Keratinocyte (primary cell): Measurements from ENCODE around the gene RGS3. TPM values are rescaled to one million over a fixed set of nuclear protein-coding genes. Genes with fewer than 3 reads are reported as not detected.

Experiments used
- DNase-seq: peaks from one replicate; pipeline ENCODE4 v3.0.0-alpha.2; 2011; ENCODE audit warnings: low read depth, missing footprints, low spot score
- FAIRE-seq: peaks from 2 replicates; lab custom pipeline; 2011; peaks lifted over from hg19 to GRCh38; lab: Jason Lieb, UNC
- H2AFZ ChIP-seq: 2 replicates; pipeline ENCODE4 v1.6.0; 2012; ENCODE audit warnings: low read length, control low read depth, inconsistent platforms; ENCODE audit not compliant: control insufficient read depth
- H3K27ac ChIP-seq: 2 replicates; pipeline ENCODE4 v1.5.1; 2011; ENCODE audit warnings: low read length; ENCODE audit not compliant: control insufficient read depth, insufficient read depth
- H3K27me3 ChIP-seq: 3 replicates; pipeline ENCODE4 v1.6.0; 2011; ENCODE audit warnings: low read length; ENCODE audit not compliant: control insufficient read depth, insufficient read depth; ENCODE audit errors: extremely low read depth
- H3K36me3 ChIP-seq, 2 experiments: 2 replicates in 1 of 2; 3 replicates in 1 of 2; pipeline ENCODE4 v1.5.1; 2011; ENCODE audit warnings: low read length in 2 of 2, mild to moderate bottlenecking in 1 of 2; ENCODE audit not compliant: control insufficient read depth in 2 of 2, insufficient read depth in 2 of 2; ENCODE audit errors: extremely low read depth in 1 of 2
- H3K4me1 ChIP-seq: 3 replicates; pipeline ENCODE4 v1.5.1; 2011; ENCODE audit warnings: low read length; ENCODE audit not compliant: control insufficient read depth, insufficient read depth; ENCODE audit errors: extremely low read depth
- H3K4me2 ChIP-seq: 3 replicates; pipeline ENCODE4 v1.6.0; 2011; ENCODE audit warnings: low read depth, low read length; ENCODE audit not compliant: control insufficient read depth, insufficient read depth; ENCODE audit errors: extremely low read depth
- H3K4me3 ChIP-seq, 3 experiments: fragments of 200-600 bp in 1 of 3; sonication (generic) in 1 of 3; 2 replicates in 2 of 3; 3 replicates in 1 of 3; pipeline ENCODE4 v1.5.1; 2011 to 2016; ENCODE audit warnings: low read length in 3 of 3, mild to moderate bottlenecking in 3 of 3, control low read depth in 2 of 3, inconsistent platforms in 1 of 3, low read depth in 1 of 3, mixed read lengths in 1 of 3, mixed run types in 1 of 3, moderate library complexity in 1 of 3; ENCODE audit not compliant: control insufficient read depth in 2 of 3, insufficient read depth in 2 of 3; ENCODE audit errors: extremely low read depth in 1 of 3
- H3K79me2 ChIP-seq: 2 replicates; pipeline ENCODE4 v1.6.0; 2012; ENCODE audit warnings: low read length; ENCODE audit not compliant: control insufficient read depth, insufficient read depth
- H3K9ac ChIP-seq: 3 replicates; pipeline ENCODE4 v1.6.0; 2011; ENCODE audit warnings: low read length; ENCODE audit not compliant: control insufficient read depth, insufficient read depth; ENCODE audit errors: extremely low read depth
- H3K9me1 ChIP-seq: 3 replicates; pipeline ENCODE4 v1.6.0; 2011; ENCODE audit warnings: low read length; ENCODE audit not compliant: control insufficient read depth, insufficient read depth; ENCODE audit errors: extremely low read depth
- H3K9me3 ChIP-seq: 2 replicates; pipeline ENCODE4 v1.5.1; 2012; ENCODE audit warnings: low read depth, low read length; ENCODE audit not compliant: control insufficient read depth
- H4K20me1 ChIP-seq: 3 replicates; pipeline ENCODE4 v1.6.0; 2011; ENCODE audit warnings: low read length; ENCODE audit not compliant: control insufficient read depth, insufficient read depth; ENCODE audit errors: extremely low read depth
- EZH2 ChIP-seq: IDR thresholded peaks from one replicate; pipeline ENCODE4 v1.6.1; 2012; ENCODE audit warnings: inconsistent platforms, mild to moderate bottlenecking, low read length, moderate library complexity
- dilution Hi-C: fragments of 300-500 bp; cut with MboI; formaldehyde crosslinking; loops from one replicate; pipeline ENCODE4 v1.7.0; 2020; ENCODE audit warnings: low sequenced_read_pairs; ENCODE audit not compliant: extremely low pct_ligation_motif_present
- polyA plus RNA-seq, 5 experiments: library from polyadenylated mRNA; depleted of rRNA in 3 of 5; stranded (reverse) in 3 of 5; stranded (forward) in 1 of 5; unstranded in 1 of 5; fragments of >200 nt; gene quantifications; 1 replicate in 1 of 5; 2 replicates in 3 of 5; 3 replicates in 1 of 5; pipeline versions ENCODE4 v1.2.1 to v1.2.3, GENCODE V29; 2011 to 2012; ENCODE audit warnings: missing spikeins in 2 of 5, low read depth in 1 of 5, low replicate concordance in 1 of 5
- TF ChIP-seq, protein P1 (sequence below), 3 experiments: IDR thresholded peaks in 1 of 3; conservative IDR thresholded peaks in 1 of 3; optimal IDR thresholded peaks in 1 of 3; 2 replicates in 2 of 3; 3 replicates in 1 of 3; pipeline versions ENCODE3 to v1.5.1; 2011; ENCODE audit warnings: low read length in 3 of 3, mild to moderate bottlenecking in 3 of 3, moderate library complexity in 2 of 3, control low read depth in 1 of 3, inconsistent platforms in 1 of 3; ENCODE audit not compliant: insufficient read depth in 2 of 3; ENCODE audit errors: extremely low read depth in 1 of 3

RGS3 gene
- polyA plus RNA-seq, 1 donor (not counting 4 experiments of a cell fraction or from before 2014, with no cell fraction given), result 19.6 TPM

GRCh38 chr9:113611461-113612215 is 148.1 kb downstream of the RGS3 start:
- Histone ChIP-seq H3K79me2 (no peaks in the 10 kb centered on the region), H3K36me3 (no peaks in the 10 kb centered on the region), H3K27ac (no peak overlapping the region), H3K9me3 (no peaks in the 10 kb centered on the region), H3K4me3 (no peak overlapping the region), H3K9me1 (no peaks in the 10 kb centered on the region), H2AFZ (no peak overlapping the region), H3K4me1 (no peaks in the 10 kb centered on the region), H3K27me3 (no peaks in the 10 kb centered on the region), H3K4me2 (no peak overlapping the region), H4K20me1 (no peaks in the 10 kb centered on the region), H3K9ac (no peak overlapping the region)
- FAIRE-seq (no peak), DNase-seq (no peak)
- TF ChIP-seq, protein P1, sequence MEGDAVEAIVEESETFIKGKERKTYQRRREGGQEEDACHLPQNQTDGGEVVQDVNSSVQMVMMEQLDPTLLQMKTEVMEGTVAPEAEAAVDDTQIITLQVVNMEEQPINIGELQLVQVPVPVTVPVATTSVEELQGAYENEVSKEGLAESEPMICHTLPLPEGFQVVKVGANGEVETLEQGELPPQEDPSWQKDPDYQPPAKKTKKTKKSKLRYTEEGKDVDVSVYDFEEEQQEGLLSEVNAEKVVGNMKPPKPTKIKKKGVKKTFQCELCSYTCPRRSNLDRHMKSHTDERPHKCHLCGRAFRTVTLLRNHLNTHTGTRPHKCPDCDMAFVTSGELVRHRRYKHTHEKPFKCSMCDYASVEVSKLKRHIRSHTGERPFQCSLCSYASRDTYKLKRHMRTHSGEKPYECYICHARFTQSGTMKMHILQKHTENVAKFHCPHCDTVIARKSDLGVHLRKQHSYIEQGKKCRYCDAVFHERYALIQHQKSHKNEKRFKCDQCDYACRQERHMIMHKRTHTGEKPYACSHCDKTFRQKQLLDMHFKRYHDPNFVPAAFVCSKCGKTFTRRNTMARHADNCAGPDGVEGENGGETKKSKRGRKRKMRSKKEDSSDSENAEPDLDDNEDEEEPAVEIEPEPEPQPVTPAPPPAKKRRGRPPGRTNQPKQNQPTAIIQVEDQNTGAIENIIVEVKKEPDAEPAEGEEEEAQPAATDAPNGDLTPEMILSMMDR (optimal IDR thresholded peaks at IDR 0.05 in 1 of 3, IDR thresholded peaks at IDR 0.05 in 1 of 3, conservative IDR thresholded peaks at IDR 0.05 in 1 of 3; ENCODE audit: extremely low read depth in 1 of 3, insufficient read depth in 2 of 3, low read length in 3 of 3), result no peak
- no peak for TF ChIP-seq EZH2
- dilution Hi-C loops, result no loop called here

- FAIRE-seq (no peak), DNase-seq (no peak)
- Histone ChIP-seq H3K79me2 (no peaks in the 10 kb centered on the region), H3K4me2 (no peak overlapping the region), H3K4me1 (peaks cover under 1% of the 10 kb centered on the region), H3K9me1 (no peaks in the 10 kb centered on the region), H3K36me3 (no peaks in the 10 kb centered on the region), H3K9me3 (no peaks in the 10 kb centered on the region), H2AFZ (no peak overlapping the region), H3K4me3 (no peak overlapping the region), H3K27ac (no peak overlapping the region), H3K27me3 (no peaks in the 10 kb centered on the region), H3K9ac (no peak overlapping the region), H4K20me1 (no peaks in the 10 kb centered on the region)
- dilution Hi-C loops, result no loop called here
- no peak for TF ChIP-seq EZH2
- TF ChIP-seq, protein P1 (optimal IDR thresholded peaks at IDR 0.05 in 1 of 3, IDR thresholded peaks at IDR 0.05 in 1 of 3, conservative IDR thresholded peaks at IDR 0.05 in 1 of 3; ENCODE audit: extremely low read depth in 1 of 3, insufficient read depth in 2 of 3, low read length in 3 of 3), result no peak
Observed at GRCh38 chr9:113612216-113612747, 148.8 kb downstream of the RGS3 start.
